HepG2 (cell line): Measurements from ENCODE around the gene NR1H2.

ENCODE experiments used
- CEBPB ChIP-seq: IDR thresholded peaks from 2 replicates; pipeline ENCODE4 v1.6.1; 2011; ENCODE audit warnings: low read depth, low read length, improper control_type of control experiment, borderline replicate concordance
- CTCF ChIP-seq: sonication (generic); formaldehyde crosslinking; IDR thresholded peaks from 2 replicates; pipeline ENCODE4 v1.5.0; 2020; ENCODE audit warnings: mild to moderate bottlenecking, missing genetic modification reagents, moderate library complexity
- FOSL1 ChIP-seq: sonication (generic); formaldehyde crosslinking; IDR thresholded peaks from 2 replicates; pipeline ENCODE4 v1.9.0; 2021; ENCODE audit warnings: missing genetic modification reagents, borderline replicate concordance
- REST ChIP-seq, 2 experiments: IDR thresholded peaks; 2 replicates each; pipeline ENCODE4 v1.6.1; 2011 to 2012; ENCODE audit warnings: low read length in 2 of 2, borderline replicate concordance in 1 of 2, low read depth in 1 of 2, mild to moderate bottlenecking in 1 of 2, moderate library complexity in 1 of 2
- TAF1 ChIP-seq: sonication (generic); formaldehyde crosslinking; IDR thresholded peaks from 2 replicates; pipeline ENCODE4 v1.4.0; 2020; ENCODE audit warnings: missing genetic modification reagents
- ZNF501 ChIP-seq: sonication (generic); formaldehyde crosslinking; IDR thresholded peaks from 2 replicates; pipeline ENCODE4 v1.5.1; 2020; ENCODE audit warnings: mild to moderate bottlenecking, moderate library complexity, missing genetic modification reagents
- ZNF660 ChIP-seq: sonication (generic); formaldehyde crosslinking; IDR thresholded peaks from 2 replicates; pipeline ENCODE4 v1.5.1; 2020; ENCODE audit warnings: mild to moderate bottlenecking, low read depth, missing genetic modification reagents, borderline replicate concordance

- TF ChIP-seq CTCF (CRISPR knock-in tag): 0 out of 2 replicates have a peak, but pooled peaks have one; percentile 21
- TF ChIP-seq ZNF660 (CRISPR knock-in tag): no peak
- TF ChIP-seq REST (IDR thresholded peaks at IDR 0.05; ENCODE audit: borderline replicate concordance in 1 of 2, low read depth in 1 of 2, low read length in 2 of 2): no peak; a peak in 2 of 4 replicates
- no peak for TF ChIP-seq CEBPB
- TF ChIP-seq FOSL1 (CRISPR knock-in tag): no peak
- no peak for TF ChIP-seq ZNF501
- no peak for TF ChIP-seq TAF1 (CRISPR knock-in tag)
Measured at GRCh38 chr19:50328224-50328872, 47.9 kb upstream of the NR1H2 start.
